Measurements from ENCODE around the gene PVALEF. TPM values are rescaled to one million over a fixed set of nuclear protein-coding genes. Genes with fewer than 3 reads are reported as not detected.

Gene PVALEF
- total and polyA plus RNA-seq, 2 of the 13 experiments (the other 11 are each of a cell fraction or from before 2014, with no cell fraction given): 0.18 TPM

- no peak for TF ChIP-seq MBD4 (IDR thresholded peaks at IDR 0.05; ENCODE audit: borderline replicate concordance, low read length)
- TF ChIP-seq, protein P1, sequence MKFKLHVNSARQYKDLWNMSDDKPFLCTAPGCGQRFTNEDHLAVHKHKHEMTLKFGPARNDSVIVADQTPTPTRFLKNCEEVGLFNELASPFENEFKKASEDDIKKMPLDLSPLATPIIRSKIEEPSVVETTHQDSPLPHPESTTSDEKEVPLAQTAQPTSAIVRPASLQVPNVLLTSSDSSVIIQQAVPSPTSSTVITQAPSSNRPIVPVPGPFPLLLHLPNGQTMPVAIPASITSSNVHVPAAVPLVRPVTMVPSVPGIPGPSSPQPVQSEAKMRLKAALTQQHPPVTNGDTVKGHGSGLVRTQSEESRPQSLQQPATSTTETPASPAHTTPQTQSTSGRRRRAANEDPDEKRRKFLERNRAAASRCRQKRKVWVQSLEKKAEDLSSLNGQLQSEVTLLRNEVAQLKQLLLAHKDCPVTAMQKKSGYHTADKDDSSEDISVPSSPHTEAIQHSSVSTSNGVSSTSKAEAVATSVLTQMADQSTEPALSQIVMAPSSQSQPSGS (CRISPR knock-in tag; IDR thresholded peaks at IDR 0.05): no peak
- TF ChIP-seq TBX3 (IDR thresholded peaks at IDR 0.05; ENCODE audit: borderline replicate concordance): no peak
- TF ChIP-seq GTF3A (CRISPR knock-in tag; conservative IDR thresholded peaks at IDR 0.05): no peak
- TF ChIP-seq, protein P2, sequence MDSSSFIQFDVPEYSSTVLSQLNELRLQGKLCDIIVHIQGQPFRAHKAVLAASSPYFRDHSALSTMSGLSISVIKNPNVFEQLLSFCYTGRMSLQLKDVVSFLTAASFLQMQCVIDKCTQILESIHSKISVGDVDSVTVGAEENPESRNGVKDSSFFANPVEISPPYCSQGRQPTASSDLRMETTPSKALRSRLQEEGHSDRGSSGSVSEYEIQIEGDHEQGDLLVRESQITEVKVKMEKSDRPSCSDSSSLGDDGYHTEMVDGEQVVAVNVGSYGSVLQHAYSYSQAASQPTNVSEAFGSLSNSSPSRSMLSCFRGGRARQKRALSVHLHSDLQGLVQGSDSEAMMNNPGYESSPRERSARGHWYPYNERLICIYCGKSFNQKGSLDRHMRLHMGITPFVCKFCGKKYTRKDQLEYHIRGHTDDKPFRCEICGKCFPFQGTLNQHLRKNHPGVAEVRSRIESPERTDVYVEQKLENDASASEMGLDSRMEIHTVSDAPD (CRISPR knock-in tag; IDR thresholded peaks at IDR 0.05): no peak
- 0 out of 2 replicates have a peak, but pooled peaks have one; percentile 75 for TF ChIP-seq PCBP1 (IDR thresholded peaks at IDR 0.05; ENCODE audit: borderline replicate concordance, low read depth, low read length)
- no peak for TF ChIP-seq TARDBP (CRISPR knock-in tag; IDR thresholded peaks at IDR 0.05)
- TF ChIP-seq RXRB (CRISPR knock-in tag; IDR thresholded peaks at IDR 0.05; ENCODE audit: borderline replicate concordance): no peak
- TF ChIP-seq, protein P3, sequence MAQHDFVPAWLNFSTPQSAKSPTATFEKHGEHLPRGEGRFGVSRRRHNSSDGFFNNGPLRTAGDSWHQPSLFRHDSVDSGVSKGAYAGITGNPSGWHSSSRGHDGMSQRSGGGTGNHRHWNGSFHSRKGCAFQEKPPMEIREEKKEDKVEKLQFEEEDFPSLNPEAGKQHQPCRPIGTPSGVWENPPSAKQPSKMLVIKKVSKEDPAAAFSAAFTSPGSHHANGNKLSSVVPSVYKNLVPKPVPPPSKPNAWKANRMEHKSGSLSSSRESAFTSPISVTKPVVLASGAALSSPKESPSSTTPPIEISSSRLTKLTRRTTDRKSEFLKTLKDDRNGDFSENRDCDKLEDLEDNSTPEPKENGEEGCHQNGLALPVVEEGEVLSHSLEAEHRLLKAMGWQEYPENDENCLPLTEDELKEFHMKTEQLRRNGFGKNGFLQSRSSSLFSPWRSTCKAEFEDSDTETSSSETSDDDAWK (CRISPR knock-in tag; IDR thresholded peaks at IDR 0.05): no peak
- TF ChIP-seq FOXM1 (CRISPR knock-in tag; IDR thresholded peaks at IDR 0.05): no peak
- no peak for TF ChIP-seq GMEB1 (CRISPR knock-in tag; IDR thresholded peaks at IDR 0.05; ENCODE audit: borderline replicate concordance)
- TF ChIP-seq ZIK1 (CRISPR knock-in tag; IDR thresholded peaks at IDR 0.05; ENCODE audit: borderline replicate concordance, low read depth): no peak
- no peak for TF ChIP-seq ZFP1 (CRISPR knock-in tag; IDR thresholded peaks at IDR 0.05)
- TF ChIP-seq KDM4B (CRISPR knock-in tag; IDR thresholded peaks at IDR 0.05): no peak
- TF ChIP-seq SNAPC4 (CRISPR knock-in tag; IDR thresholded peaks at IDR 0.05): no peak
- no peak for TF ChIP-seq NRL (CRISPR knock-in tag; IDR thresholded peaks at IDR 0.05; ENCODE audit: borderline replicate concordance)
- TF ChIP-seq PCBP2 (optimal IDR thresholded peaks at IDR 0.05; ENCODE audit: low read depth, low read length, poor library complexity, severe bottlenecking): no peak
Measured at GRCh38 chr17:81130385-81131361, 34.6 kb upstream of the PVALEF start (continued).
